ENCODE measurements around the gene OPTC.

DNA sequence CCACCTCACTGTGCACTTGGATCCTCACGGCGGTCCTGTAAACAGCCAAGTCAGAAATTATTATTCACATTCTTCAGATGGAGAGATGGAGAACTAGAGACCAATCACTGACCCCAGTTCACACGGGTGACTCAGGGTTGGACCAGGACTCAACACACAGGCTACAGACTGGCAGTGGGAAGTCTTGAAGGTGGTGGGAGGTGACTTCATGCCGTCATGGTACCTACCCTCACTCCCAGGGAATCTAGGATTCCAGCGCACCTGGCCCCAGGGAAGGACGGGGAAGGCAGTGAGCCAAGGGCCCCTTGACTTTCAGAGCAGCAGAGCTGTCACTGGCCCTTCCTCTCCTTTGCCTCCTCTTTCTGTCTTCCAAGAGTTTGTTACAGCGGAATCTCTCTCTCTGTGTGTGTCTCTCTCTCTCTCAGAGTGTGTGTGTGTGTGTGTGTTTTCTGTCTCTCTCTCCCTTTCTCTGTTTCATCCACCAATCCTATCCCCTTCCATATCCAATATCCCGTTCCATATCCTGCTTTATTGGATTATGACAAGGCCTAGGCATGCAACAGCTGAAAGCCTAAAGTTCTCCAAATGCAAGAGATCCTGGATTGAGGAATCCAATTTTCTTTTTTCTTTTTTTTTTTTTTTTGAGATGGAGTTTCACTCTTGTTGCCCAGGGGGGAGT is 11.7 kb downstream of the OPTC start:
- no peak for TF ChIP-seq POLR2AphosphoS5 (IDR thresholded peaks at IDR 0.05; ENCODE audit: borderline replicate concordance, low read depth, low read length)
- TF ChIP-seq EZH2 (IDR thresholded peaks at IDR 0.05): no peak

Data from SK-N-MC (cell line).